ENCODE data around the gene RANBP10. TPM values are rescaled to one million over a fixed set of nuclear protein-coding genes. Genes with fewer than 3 reads are reported as not detected.
A peak's percentile ranks its signal among the peaks of the same experiment; 100 is the strongest.
"Not testable (repeated sequence)": the region's sequence is repeated elsewhere in the genome, so short reads cannot be mapped to it uniquely, and the experiment has no call there.

The RANBP10 gene
- total and polyA plus RNA-seq, 7 donors: 4.2 to 15.5 (median 7.5) TPM

GRCh38 chr16:67701420-67701819 lies 104.9 kb downstream of the RANBP10 start:
- intact Hi-C loops (cut with DNase I): no loop called here
- Histone ChIP-seq H3K4me3 (no peak overlapping the region), H3K36me3 (no peaks in the 10 kb centered on the region), H3K27me3 (no peaks in the 10 kb centered on the region), H3K27ac (no peak overlapping the region), H3K9me3 (no peaks in the 10 kb centered on the region), H3K4me1 (no peaks in the 10 kb centered on the region)
- WGBS, 2 donors: 94 to 96% methylated on average over 1 of the region's 1 CpG
- no peak for TF ChIP-seq POLR2A (IDR thresholded peaks at IDR 0.05)
- TF ChIP-seq CTCF (IDR thresholded peaks at IDR 0.05): no peak
- TF ChIP-seq POLR2AphosphoS5 (IDR thresholded peaks at IDR 0.05): no peak
- TF ChIP-seq EP300 (IDR thresholded peaks at IDR 0.05): no peak
- no peak for DNase-seq

GRCh38 chr16:67699265-67699664 lies 107.1 kb downstream of the RANBP10 start:
- TF ChIP-seq EP300 (IDR thresholded peaks at IDR 0.05): no peak
- no peak for TF ChIP-seq POLR2A (IDR thresholded peaks at IDR 0.05)
- no peak for TF ChIP-seq CTCF (IDR thresholded peaks at IDR 0.05)
- no peak for TF ChIP-seq POLR2AphosphoS5 (IDR thresholded peaks at IDR 0.05)
- Histone ChIP-seq H3K27me3 (no peaks in the 10 kb centered on the region), H3K4me1 (no peaks in the 10 kb centered on the region), H3K9me3 (no peaks in the 10 kb centered on the region), H3K4me3 (no peak overlapping the region), H3K36me3 (no peaks in the 10 kb centered on the region), H3K27ac (no peak overlapping the region)
- DNase-seq: peak; percentile 44
- intact Hi-C loops (cut with DNase I): no loop called here
- WGBS, 2 donors: 97 to 98% methylated on average over 7 of the region's 7 CpGs

- Histone ChIP-seq H3K9me3 (no peaks in the 10 kb centered on the region), H3K27me3 (no peaks in the 10 kb centered on the region), H3K4me3 (no peak overlapping the region), H3K4me1 (no peaks in the 10 kb centered on the region), H3K27ac (no peak overlapping the region), H3K36me3 (no peaks in the 10 kb centered on the region)
- DNase-seq: peak; percentile 11
- WGBS, 2 donors: 41 to 82% methylated on average over 4 of the region's 4 CpGs
- TF ChIP-seq POLR2A (IDR thresholded peaks at IDR 0.05) (no peak), EP300 (IDR thresholded peaks at IDR 0.05) (no peak)
- intact Hi-C loops (cut with DNase I): no loop called here
Measured at GRCh38 chr16:67697422-67698185, 108.8 kb downstream of the RANBP10 start.

GRCh38 chr16:67694611-67695010 lies 111.7 kb downstream of the RANBP10 start:
- Histone ChIP-seq H3K27ac (no peak overlapping the region), H3K9me3 (no peaks in the 10 kb centered on the region), H3K4me1 (no peaks in the 10 kb centered on the region), H3K4me3 (no peak overlapping the region), H3K36me3 (no peaks in the 10 kb centered on the region), H3K27me3 (no peaks in the 10 kb centered on the region)
- 57 to 72% methylated on average over 2 of the region's 2 CpGs for WGBS, 2 donors
- DNase-seq: peak; percentile 18
- intact Hi-C loops (cut with DNase I): no loop called here
- TF ChIP-seq CTCF (IDR thresholded peaks at IDR 0.05) (no peak), EP300 (IDR thresholded peaks at IDR 0.05) (no peak), POLR2A (IDR thresholded peaks at IDR 0.05) (no peak)

GRCh38 chr16:67693517-67694285 lies 112.7 kb downstream of the RANBP10 start:
- DNase-seq: peak; percentile 3
- H3K4me3 ChIP-seq; H3K9me3 ChIP-seq; H3K4me1 ChIP-seq; intact Hi-C loops (cut with DNase I); H3K36me3 ChIP-seq; H3K27me3 ChIP-seq; H3K27ac ChIP-seq: not testable (repeated sequence)
- 92 to 95% methylated on average over 8 of the region's 8 CpGs for WGBS, 2 donors
